Adipocyte (in vitro differentiated cells): ENCODE data around the gene SNTG2.

Experiments used
- DNase-seq: peaks from one replicate; pipeline ENCODE4 v3.0.0-alpha.2; 2015; ENCODE audit warnings: low read depth
- H3K27me3 ChIP-seq: replicated peaks from 2 replicates; pipeline ENCODE4 v1.7.0; 2013; ENCODE audit warnings: mild to moderate bottlenecking, low read length, moderate library complexity; ENCODE audit not compliant: control insufficient read depth, insufficient read depth
- H3K36me3 ChIP-seq: 2 replicates; pipeline ENCODE4 v1.7.0; 2013; ENCODE audit warnings: low read length, mild to moderate bottlenecking, moderate library complexity; ENCODE audit not compliant: control insufficient read depth, insufficient read depth, severe bottlenecking
- H3K4me1 ChIP-seq: 2 replicates; pipeline ENCODE4 v1.7.0; 2013; ENCODE audit warnings: mild to moderate bottlenecking, low read length, moderate library complexity; ENCODE audit not compliant: control insufficient read depth, insufficient read depth
- H3K4me3 ChIP-seq: 2 replicates; pipeline ENCODE4 v1.7.0; 2013; ENCODE audit warnings: mild to moderate bottlenecking, low read length, moderate library complexity
- H3K9ac ChIP-seq: 2 replicates; pipeline ENCODE4 v1.7.0; 2013; ENCODE audit warnings: mild to moderate bottlenecking, low read length, moderate library complexity
- H3K9me3 ChIP-seq: 2 replicates; pipeline ENCODE4 v1.7.0; 2013; ENCODE audit warnings: mild to moderate bottlenecking, low read length, moderate library complexity; ENCODE audit not compliant: control insufficient read depth

Gene SNTG2

GRCh38 chr2:1170241-1170640, 219.6 kb downstream of the SNTG2 start:
- Histone ChIP-seq H3K9ac (no peak overlapping the region), H3K27me3 (no peaks in the 10 kb centered on the region), H3K9me3 (no peaks in the 10 kb centered on the region), H3K4me3 (no peak overlapping the region), H3K36me3 (no peaks in the 10 kb centered on the region), H3K4me1 (no peaks in the 10 kb centered on the region)
- DNase-seq, result no peak

- H3K9me3 ChIP-seq, result no peaks in the 10 kb centered on the region
- no peaks in the 10 kb centered on the region for H3K27me3 ChIP-seq
- H3K36me3 ChIP-seq, result no peaks in the 10 kb centered on the region
- H3K4me3 ChIP-seq, result no peak overlapping the region
- no peak overlapping the region for H3K9ac ChIP-seq
- H3K4me1 ChIP-seq, result no peaks in the 10 kb centered on the region
- no peak for DNase-seq
Observed at GRCh38 chr2:1170711-1171110, 220.1 kb downstream of the SNTG2 start.

- H3K9me3 ChIP-seq, result no peaks in the 10 kb centered on the region
- H3K4me1 ChIP-seq, result no peaks in the 10 kb centered on the region
- H3K27me3 ChIP-seq, result no peaks in the 10 kb centered on the region
- no peak for DNase-seq
- no peaks in the 10 kb centered on the region for H3K36me3 ChIP-seq
- no peak overlapping the region for H3K9ac ChIP-seq
- H3K4me3 ChIP-seq, result no peak overlapping the region
Observed at GRCh38 chr2:1173528-1173927, 222.9 kb downstream of the SNTG2 start.

GRCh38 chr2:1181893-1182292, 231.2 kb downstream of the SNTG2 start:
- H3K36me3 ChIP-seq, result no peaks in the 10 kb centered on the region
- H3K27me3 ChIP-seq, result no peaks in the 10 kb centered on the region
- no peaks in the 10 kb centered on the region for H3K9me3 ChIP-seq
- H3K4me1 ChIP-seq, result no peaks in the 10 kb centered on the region
- DNase-seq, result no peak
- H3K9ac ChIP-seq, result no peak overlapping the region
- no peak overlapping the region for H3K4me3 ChIP-seq

- Histone ChIP-seq H3K9me3 (no peaks in the 10 kb centered on the region), H3K27me3 (no peaks in the 10 kb centered on the region), H3K36me3 (no peaks in the 10 kb centered on the region), H3K4me3 (no peak overlapping the region), H3K4me1 (no peaks in the 10 kb centered on the region), H3K9ac (no peak overlapping the region)
- DNase-seq, result no peak
Observed at GRCh38 chr2:1183300-1183699, 232.7 kb downstream of the SNTG2 start.

- H3K27me3 ChIP-seq, result no peaks in the 10 kb centered on the region
- H3K4me1 ChIP-seq, result no peaks in the 10 kb centered on the region
- DNase-seq, result no peak
- no peaks in the 10 kb centered on the region for H3K9me3 ChIP-seq
- no peaks in the 10 kb centered on the region for H3K36me3 ChIP-seq
- no peak overlapping the region for H3K9ac ChIP-seq
- H3K4me3 ChIP-seq, result no peak overlapping the region
Observed at GRCh38 chr2:1186421-1186820, 235.8 kb downstream of the SNTG2 start.

- Histone ChIP-seq H3K9me3 (no peaks in the 10 kb centered on the region), H3K36me3 (no peaks in the 10 kb centered on the region), H3K9ac (no peak overlapping the region), H3K4me1 (no peaks in the 10 kb centered on the region), H3K4me3 (no peak overlapping the region), H3K27me3 (no peaks in the 10 kb centered on the region)
- DNase-seq, result no peak
Observed at GRCh38 chr2:1187189-1187588, 236.5 kb downstream of the SNTG2 start.

GRCh38 chr2:1192121-1192520, 241.5 kb downstream of the SNTG2 start:
- no peaks in the 10 kb centered on the region for H3K4me1 ChIP-seq

GRCh38 chr2:1193801-1194200, 243.2 kb downstream of the SNTG2 start:
- Histone ChIP-seq H3K4me3 (no peak overlapping the region), H3K4me1 (no peaks in the 10 kb centered on the region), H3K9ac (no peak overlapping the region), H3K36me3 (no peaks in the 10 kb centered on the region), H3K27me3 (no peaks in the 10 kb centered on the region), H3K9me3 (peaks cover 13% of the 10 kb centered on the region)
- DNase-seq, result no peak

More at GRCh38 chr2:1192121-1192520, 241.5 kb downstream of the SNTG2 start:
- Histone ChIP-seq H3K27me3 (no peaks in the 10 kb centered on the region), H3K4me3 (no peak overlapping the region), H3K9me3 (peaks cover 13% of the 10 kb centered on the region), H3K36me3 (no peaks in the 10 kb centered on the region), H3K9ac (no peak overlapping the region)
- no peak for DNase-seq

- no peaks in the 10 kb centered on the region for H3K4me1 ChIP-seq
- no peak overlapping the region for H3K4me3 ChIP-seq
Observed at GRCh38 chr2:1203772-1204171, 253.1 kb downstream of the SNTG2 start.

GRCh38 chr2:1205853-1206252, 255.2 kb downstream of the SNTG2 start:
- peaks cover 5% of the 10 kb centered on the region for H3K9me3 ChIP-seq
- no peaks in the 10 kb centered on the region for H3K36me3 ChIP-seq
- no peak overlapping the region for H3K4me3 ChIP-seq

More at GRCh38 chr2:1203772-1204171, 253.1 kb downstream of the SNTG2 start:
- H3K27me3 ChIP-seq, result no peaks in the 10 kb centered on the region
- no peak overlapping the region for H3K9ac ChIP-seq
- DNase-seq, result no peak
- H3K36me3 ChIP-seq, result no peaks in the 10 kb centered on the region
- peaks cover 5% of the 10 kb centered on the region for H3K9me3 ChIP-seq

GRCh38 chr2:1207962-1208510, 257.4 kb downstream of the SNTG2 start:
- peaks cover 8% of the 10 kb centered on the region for H3K9me3 ChIP-seq
- H3K27me3 ChIP-seq, result no peaks in the 10 kb centered on the region
- no peak for DNase-seq
- no peak overlapping the region for H3K4me3 ChIP-seq
- no peaks in the 10 kb centered on the region for H3K4me1 ChIP-seq
- no peak overlapping the region for H3K9ac ChIP-seq
- no peaks in the 10 kb centered on the region for H3K36me3 ChIP-seq

More at GRCh38 chr2:1205853-1206252, 255.2 kb downstream of the SNTG2 start:
- Histone ChIP-seq H3K4me1 (no peaks in the 10 kb centered on the region), H3K27me3 (no peaks in the 10 kb centered on the region), H3K9ac (no peak overlapping the region)
- no peak for DNase-seq
